H4 (cell line): Measurements from ENCODE around the gene NINL. TPM values are rescaled to one million over a fixed set of nuclear protein-coding genes. Genes with fewer than 3 reads are reported as not detected.

Experiments
- DNase-seq: peaks from one replicate; pipeline ENCODE4 v3.0.0-alpha.2; 2015; ENCODE audit warnings: low spot score
- total RNA-seq: library from RNA; depleted of rRNA; stranded (reverse); fragments of >200 nt; shearing (Covaris generic); gene quantifications from 2 replicates; pipeline ENCODE4 v1.2.3, GENCODE V29; 2014

Gene NINL
- total RNA-seq, 1 experiment from 2014 or later, result 4.4 TPM

DNA sequence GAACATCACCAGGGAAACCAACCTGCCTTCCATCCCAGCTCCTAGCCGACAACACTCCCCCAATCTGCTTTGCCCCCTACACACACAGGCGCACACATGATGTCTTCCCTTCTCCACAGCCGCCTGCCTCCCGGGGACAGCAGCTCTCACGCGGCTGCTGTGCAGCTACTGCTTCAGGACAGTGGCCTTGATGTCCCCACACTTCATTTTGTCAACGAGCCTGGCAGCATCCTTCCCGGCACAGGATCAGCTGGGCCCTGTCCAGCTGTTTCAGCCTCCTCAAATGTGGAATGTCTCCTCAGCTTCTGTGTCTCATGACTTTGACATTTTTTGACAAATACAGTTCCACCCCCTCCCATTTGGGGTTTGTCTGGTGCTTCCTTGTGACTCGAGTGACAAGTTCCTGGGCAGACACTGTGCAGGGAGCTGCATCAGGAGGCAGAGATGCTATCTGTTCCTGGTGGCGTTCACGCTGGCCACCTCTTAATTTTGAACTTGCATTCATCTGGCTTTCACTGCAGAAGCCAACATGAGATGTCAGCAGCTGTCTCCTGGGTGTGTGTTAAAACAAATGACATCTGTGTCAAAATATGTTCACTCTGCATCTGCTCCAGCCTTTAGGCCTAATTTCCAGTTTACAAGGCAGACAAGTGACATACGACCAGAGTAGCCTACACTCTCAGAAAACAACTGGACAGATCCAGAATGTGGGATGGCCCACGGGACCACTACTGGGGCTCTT lies 120.7 kb downstream of the NINL start:
- DNase-seq, result no peak

- no peak for DNase-seq
These were observed 123.4 kb downstream of the NINL start for GRCh38 chr20:25461786-25462545.

DNA sequence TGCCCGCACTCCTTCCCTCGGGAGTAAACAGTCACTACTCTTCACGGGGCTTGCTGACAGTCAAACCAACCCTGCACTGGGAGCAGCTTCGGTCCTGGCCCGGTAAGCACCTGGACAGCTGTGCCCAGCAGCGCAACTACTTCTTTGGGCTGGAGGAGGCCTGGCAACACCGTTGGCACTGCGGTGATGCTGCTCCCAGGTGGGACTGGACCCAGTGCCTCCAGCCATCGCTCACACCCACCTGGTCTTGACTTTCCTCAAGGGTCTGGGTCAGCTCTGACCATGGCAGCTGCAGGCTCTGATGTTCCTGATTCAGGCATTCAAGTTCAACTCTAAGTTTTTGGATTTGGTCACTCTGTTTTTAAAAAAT lies 124.1 kb downstream of the NINL start:
- DNase-seq, result no peak

DNA sequence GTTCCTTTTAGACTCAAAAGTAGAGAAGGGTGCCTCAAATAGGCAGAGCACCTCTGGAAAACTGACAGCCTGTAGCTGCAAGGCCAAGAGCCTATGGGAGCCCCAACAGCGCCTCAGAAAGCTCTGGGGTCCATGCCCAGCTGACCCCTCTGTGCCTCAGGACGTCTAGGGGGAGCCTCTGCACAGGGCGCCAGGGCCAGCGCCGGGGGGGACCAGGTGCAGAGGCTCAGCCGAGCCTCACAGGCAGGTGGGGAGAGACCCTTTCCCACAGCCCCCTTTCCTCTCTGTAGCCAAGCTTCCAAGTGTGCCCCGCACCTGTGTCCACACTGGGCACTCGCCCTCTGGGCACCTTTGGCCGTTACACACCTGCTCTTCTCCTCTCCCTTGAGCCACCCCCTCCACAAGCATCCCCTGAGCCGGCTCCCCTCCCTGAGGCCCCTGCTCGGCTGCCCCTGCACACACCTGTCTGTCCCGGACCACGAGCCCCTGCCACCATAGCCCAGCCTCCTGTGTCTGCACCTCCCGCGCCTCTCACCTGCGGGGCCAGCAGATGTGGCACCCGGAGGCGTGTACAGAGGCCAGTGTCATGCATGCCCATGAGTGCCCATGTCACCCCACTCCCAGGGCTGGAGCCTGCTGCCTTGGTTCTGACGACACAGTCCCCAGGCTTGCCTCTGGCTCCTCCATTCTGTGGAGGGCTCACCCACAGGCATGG lies 124.6 kb downstream of the NINL start:
- DNase-seq, result no peak

GRCh38 chr20:25459916-25460535 lies 125.3 kb downstream of the NINL start:
- no peak for DNase-seq

- no peak for DNase-seq
These were observed 126.1 kb downstream of the NINL start for GRCh38 chr20:25459111-25459830.

- no peak for DNase-seq
These were observed 127.2 kb downstream of the NINL start for GRCh38 chr20:25457886-25458680.

DNA sequence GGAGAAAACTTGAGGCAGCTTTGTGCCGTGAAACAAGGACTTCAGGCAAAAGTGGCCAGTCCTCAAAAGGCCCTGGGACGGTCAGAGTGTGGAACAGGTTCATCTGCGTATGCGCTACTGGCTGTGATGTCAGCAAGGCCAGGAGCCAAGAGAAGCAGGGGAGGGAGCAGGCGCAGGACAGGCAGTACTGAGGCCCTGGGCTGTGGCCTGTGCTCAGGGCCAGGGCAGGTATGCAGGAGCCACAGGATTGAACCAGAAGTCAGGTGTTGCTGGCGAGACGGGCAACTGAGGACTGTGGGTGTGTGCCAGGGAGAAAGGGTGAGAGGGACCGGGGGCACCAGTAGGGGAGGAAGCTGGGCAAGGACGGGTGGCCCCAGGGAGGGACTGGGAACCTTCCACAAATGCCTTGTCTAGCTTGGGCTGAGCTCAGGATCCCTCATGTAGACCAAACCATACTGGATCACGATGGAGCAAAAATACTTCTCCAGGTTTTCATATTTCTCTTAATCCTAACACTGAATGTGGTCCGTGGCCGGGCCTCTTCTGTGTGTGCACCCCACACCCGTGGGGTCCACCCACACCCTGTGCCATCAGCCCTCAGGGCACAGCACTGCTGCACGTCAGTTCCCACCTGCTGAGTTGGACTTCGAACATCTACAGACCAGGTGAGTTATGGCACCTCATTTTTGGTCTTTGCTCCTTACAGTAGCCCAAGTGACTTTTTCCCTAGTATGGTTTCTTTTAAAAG lies 131.0 kb downstream of the NINL start:
- no peak for DNase-seq

GRCh38 chr20:25453035-25453810 lies 132.1 kb downstream of the NINL start:
- DNase-seq, result no peak

- DNase-seq, result no peak
These were observed 133.0 kb downstream of the NINL start for GRCh38 chr20:25452333-25452732.

GRCh38 chr20:25447671-25448070 lies 137.7 kb downstream of the NINL start:
- no peak for DNase-seq

GRCh38 chr20:25444556-25444955 lies 140.8 kb downstream of the NINL start:
- DNase-seq, result no peak

DNA sequence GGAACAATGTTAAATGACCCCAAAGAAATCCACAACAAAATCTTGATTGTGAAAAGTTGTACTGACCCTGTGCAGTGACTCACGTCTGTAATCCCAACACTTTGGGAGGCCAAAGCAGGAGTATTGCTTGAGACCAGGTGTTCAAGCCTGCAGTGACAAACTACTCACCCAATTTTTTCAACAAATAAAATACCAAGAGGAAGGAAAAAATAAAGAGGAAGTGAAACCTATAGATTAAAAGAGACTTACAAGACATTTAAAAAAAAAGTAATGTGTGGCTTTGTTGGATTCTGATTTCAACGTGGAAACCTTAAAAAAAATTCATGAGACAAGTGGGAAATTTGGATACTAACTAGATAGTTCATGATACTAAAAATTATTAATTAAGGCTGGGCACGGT lies 146.0 kb downstream of the NINL start:
- no peak for DNase-seq

- DNase-seq, result no peak
These were observed 148.2 kb downstream of the NINL start for GRCh38 chr20:25437153-25437581.

- no peak for DNase-seq
These were observed 160.8 kb downstream of the NINL start for GRCh38 chr20:25424536-25424935.

DNA sequence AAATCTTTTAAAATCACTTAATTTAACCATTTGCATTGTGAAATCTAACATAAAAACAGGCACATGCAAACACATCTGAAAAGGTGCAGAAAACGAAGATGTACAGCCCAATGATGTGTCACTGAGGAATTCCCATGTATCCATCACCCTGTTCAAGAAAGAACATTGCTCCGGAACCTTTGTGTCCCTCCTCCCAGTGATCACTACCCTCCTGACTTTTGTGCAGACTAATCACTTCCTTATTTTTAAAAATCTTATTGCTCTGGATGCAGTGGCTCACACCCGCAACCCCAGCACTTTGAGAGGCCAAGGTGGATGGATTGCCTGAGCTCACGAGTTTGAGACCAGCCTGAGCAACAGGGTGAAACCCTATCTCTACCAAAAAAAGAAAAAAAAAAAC lies 163.3 kb downstream of the NINL start:
- DNase-seq, result no peak

- DNase-seq, result no peak
These were observed 164.2 kb downstream of the NINL start for GRCh38 chr20:25421102-25421501.

- DNase-seq, result no peak
These were observed 166.6 kb downstream of the NINL start for GRCh38 chr20:25418776-25419175.

DNA sequence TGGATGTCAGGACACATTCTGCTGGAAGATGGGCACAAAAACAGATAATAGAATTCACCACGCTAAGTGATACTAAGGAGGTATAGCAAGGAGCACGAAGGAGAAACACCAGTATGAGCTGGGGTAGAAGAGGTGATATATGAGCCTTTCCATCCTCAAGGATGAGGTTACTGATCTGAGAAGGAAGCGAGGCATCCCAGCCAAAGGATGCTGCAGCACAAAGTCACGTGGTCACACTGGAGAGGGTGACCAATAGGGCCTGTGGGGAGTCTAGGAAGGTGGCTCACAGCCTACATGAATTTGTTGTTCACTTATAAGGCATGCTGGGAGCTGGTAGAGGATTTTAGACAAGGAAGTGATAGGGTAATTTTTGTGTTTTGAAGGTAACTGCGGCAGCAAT lies 176.4 kb downstream of the NINL start:
- DNase-seq, result no peak
